Retinal pigment epithelial cell (primary cell): ENCODE results near the gene ANKLE1.

Experiments
- DNase-seq: peaks from one replicate; pipeline ENCODE4 v3.0.0-alpha.2; 2010; ENCODE audit warnings: low read depth
- H3K4me3 ChIP-seq: 2 replicates; pipeline ENCODE4 v1.5.1; 2011; ENCODE audit warnings: mild to moderate bottlenecking, low read length, control low read depth, moderate library complexity
- TF ChIP-seq, protein P1 (sequence below): conservative IDR thresholded peaks from 2 replicates; pipeline ENCODE4 v1.5.1; 2011; ENCODE audit warnings: low read depth, low read length, control low read depth, inconsistent platforms

ANKLE1 gene

DNA sequence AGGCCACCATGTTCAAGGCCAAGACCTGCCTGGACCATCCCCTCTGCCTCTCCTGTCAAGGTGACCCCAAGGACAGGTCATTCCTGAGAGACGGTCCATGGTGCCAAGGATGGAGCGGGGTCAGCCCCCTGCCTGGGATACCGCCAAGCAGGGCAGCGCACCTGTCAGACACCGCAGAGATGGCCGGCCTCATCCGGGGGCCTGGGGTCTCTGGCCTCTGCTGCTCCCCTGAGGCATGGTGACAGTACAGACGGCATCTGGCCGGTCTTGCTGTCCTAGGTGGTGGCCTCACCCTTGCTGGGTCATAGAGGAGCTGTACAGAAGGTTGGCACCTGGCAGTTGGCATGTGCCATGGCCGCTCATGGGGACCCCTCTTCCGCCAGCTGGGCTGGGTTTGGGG, 38.7 kb downstream of the ANKLE1 start:
- H3K4me3 ChIP-seq: no peak overlapping the region
- TF ChIP-seq, protein P1, sequence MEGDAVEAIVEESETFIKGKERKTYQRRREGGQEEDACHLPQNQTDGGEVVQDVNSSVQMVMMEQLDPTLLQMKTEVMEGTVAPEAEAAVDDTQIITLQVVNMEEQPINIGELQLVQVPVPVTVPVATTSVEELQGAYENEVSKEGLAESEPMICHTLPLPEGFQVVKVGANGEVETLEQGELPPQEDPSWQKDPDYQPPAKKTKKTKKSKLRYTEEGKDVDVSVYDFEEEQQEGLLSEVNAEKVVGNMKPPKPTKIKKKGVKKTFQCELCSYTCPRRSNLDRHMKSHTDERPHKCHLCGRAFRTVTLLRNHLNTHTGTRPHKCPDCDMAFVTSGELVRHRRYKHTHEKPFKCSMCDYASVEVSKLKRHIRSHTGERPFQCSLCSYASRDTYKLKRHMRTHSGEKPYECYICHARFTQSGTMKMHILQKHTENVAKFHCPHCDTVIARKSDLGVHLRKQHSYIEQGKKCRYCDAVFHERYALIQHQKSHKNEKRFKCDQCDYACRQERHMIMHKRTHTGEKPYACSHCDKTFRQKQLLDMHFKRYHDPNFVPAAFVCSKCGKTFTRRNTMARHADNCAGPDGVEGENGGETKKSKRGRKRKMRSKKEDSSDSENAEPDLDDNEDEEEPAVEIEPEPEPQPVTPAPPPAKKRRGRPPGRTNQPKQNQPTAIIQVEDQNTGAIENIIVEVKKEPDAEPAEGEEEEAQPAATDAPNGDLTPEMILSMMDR: no peak
- DNase-seq: no peak

DNA sequence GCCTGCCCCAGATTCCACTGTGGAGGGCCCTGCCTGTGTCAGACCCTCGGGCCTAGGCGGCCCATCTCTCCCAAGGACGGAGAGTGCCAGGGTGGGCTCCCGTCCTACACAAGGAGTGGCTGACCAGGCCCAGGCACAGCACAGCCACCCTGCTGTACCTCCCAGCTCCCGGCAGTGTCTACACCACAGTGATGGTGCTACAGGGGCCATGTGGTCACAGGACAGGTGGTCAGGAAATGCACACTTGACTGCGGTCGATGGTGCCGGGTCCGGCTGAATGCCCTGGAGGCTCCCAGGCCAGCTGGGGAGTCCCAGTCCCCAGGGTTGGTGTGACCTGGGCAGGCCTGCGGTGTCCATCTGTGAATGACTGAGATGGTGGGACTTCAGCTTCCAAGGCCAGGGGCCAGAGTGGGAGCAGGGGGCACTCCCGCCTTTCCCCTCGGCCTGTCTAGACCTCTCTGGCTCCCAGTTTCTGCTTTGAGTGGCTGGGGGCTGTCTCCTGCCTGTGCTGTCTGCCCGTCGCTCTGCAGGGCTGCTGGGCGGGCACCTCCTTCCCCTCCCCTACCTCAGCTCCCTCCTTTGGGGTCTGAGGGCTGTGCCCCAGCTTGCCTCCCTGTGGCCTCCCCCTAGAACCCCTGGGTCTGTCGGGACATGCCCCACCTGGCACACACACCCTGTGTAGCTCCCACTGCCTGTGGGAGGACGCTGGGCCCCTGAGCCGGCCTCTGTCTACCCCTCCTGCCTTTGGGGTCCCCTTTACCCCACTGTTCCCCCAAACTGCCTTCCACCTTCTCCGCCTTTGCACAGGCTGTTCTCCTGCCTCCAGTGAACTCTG, 40.2 kb downstream of the ANKLE1 start:
- TF ChIP-seq, protein P1: no peak
- H3K4me3 ChIP-seq: no peak overlapping the region
- no peak for DNase-seq

DNA sequence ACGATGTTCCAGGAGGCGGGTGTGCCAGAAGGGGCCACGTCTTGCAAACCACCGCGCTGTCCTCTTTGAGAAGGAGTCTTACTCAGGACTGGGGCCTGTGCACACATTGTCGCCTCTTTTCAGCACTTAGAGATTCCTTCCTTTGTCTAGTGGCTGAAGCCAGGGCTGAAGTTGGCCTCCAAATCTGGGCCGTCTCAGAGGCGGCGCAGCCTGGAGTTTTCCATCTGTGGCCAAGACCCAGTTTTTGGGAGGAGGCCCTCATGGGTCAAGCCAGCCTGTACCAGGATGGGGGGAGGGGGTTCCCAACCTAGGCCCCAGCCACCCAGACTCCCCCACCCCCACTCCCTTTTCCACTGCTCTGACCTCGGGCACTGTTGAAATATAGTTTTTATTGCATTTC, 41.2 kb downstream of the ANKLE1 start:
- DNase-seq: no peak
- no peak overlapping the region for H3K4me3 ChIP-seq
- TF ChIP-seq, protein P1: no peak

DNA sequence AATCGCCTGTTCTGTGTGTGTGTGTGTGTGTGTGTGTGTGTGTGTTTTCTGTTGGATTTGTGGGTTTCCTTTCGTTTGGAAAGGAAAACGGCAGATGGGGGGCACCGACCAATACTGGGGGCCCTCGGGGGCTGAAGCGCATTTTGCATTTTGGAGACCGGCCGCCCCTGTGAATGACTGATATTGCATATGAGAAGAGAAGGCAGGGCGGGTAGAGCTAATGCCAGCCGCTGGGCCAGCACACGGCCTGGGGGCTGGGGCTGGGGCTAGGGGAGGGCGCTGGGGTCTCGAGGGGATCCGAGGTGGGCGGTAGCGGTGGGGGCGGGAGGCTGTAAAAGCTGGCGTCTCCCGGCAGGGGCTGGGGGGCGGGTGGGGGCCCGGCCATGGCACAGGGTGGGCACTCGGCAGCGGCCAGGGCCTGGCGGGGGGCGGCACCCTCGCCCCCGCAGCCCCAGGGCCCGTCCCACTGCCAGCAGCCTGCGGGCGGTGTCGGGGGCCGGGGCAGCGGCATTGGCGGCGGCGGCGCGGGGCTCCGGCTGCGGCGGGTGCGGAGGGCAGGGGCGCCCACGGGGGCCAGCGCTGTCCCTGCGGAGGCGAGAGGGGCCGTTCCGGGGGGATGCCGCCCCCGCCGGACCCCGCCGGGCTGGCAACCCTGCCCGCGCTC, 41.7 kb downstream of the ANKLE1 start:
- TF ChIP-seq, protein P1: no peak
- DNase-seq: no peak
- H3K4me3 ChIP-seq: no peak overlapping the region

DNA sequence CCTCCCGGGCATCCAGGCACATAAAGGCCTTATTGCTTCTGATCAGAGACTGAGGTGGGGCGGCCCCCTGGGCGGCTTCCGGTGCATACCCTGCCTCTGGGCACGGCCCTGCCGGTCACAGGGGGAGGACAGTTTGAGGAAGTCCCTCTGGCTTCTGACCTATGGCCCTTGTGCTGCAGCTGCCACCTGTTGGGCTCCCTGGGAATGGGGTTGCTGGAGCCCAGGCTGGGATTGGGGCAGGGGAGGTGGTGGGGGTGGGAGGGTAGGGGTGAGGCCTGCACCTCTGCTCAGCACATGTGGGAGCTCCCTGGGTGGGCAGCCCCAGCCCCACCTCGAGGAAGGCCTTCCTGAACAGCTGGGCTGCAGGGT, 42.2 kb downstream of the ANKLE1 start:
- no peak for DNase-seq
- no peak overlapping the region for H3K4me3 ChIP-seq
- TF ChIP-seq, protein P1: no peak

DNA sequence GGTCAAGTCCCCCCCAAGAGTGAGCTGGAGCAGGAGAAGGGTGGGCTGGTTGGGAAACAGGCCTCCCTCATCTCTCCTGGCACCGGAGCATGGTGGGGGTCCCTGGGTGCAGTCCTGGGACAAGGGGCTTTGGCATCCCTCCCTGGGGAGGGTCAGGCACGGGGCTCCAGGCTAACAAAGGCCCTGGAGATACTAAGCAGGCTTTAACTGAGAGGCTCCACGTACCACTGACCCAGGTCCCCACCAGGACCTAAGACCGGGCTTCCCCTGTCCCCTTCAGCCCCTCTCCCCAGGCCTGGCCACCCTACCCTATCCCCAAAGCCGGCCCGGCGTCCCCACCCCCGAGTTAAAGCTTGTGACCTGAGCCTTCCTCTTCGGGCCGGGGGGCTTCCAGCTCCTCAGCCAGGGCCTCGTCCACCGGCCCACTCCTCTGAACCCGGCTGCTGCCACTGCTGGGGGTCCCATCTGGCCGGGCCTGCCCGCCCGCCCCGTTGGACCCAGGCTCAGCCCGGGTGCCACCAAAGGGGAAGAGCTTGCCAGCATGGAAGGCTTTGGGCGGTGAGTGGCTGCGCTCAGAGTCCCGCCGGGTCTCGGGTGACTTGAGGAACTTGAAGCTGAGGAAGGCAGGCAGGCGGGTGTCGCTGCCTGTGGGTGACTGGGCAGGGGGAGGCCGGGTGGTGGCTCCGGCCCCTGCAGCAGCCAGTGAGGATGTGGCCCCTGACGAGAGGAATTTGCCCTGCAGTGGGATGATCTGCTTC, 42.8 kb downstream of the ANKLE1 start:
- DNase-seq: no peak
- H3K4me3 ChIP-seq: no peak overlapping the region
- TF ChIP-seq, protein P1: no peak
